Stimulated activated CD8-positive, alpha-beta memory T cell treated with anti-CD3 and anti-CD28 coated beads, Interleukin-4, amount 100 ng/mL, for 48 hours (primary cell): ENCODE data around the gene RABGAP1L.
"Not testable (repeated sequence)": the region's sequence is repeated elsewhere in the genome, so short reads cannot be mapped to it uniquely, and the experiment has no call there.

ENCODE experiments used
- DNase-seq: peaks from one replicate; pipeline ENCODE4 v3.0.0-alpha.2; 2020

RABGAP1L gene

GRCh38 chr1:174156437-174156836, 2.9 kb upstream of the RABGAP1L start:
- no peak for DNase-seq

DNA sequence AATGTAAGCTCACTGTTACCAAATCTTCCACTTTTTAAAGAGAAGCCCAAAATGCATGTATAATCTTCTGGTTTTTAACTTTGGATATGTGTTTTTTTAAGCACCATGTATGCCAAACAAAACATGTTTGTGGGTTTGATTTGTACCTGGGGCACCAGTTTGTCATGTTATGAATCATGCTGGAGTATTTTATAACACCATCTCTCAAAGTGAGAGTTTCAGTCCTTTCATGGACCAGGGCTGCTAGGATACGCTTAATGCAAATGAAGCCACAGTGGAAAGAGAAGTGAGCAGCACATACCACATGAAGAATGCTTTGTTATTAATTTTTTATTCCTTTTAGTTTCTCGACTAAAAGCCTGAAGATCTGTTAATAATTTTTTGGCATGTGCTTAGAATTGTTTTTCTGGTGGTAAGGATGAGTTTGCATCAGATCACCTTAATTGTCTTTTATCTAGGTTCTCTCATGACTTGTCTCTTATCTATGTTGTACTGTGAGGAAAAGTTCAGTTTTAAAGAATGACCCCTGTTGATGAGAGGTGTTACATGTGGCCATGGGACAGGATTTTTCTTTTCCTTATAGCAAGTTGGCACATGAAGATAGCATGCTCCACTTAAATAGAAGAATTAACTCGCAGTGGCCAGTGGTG, 2.0 kb upstream of the RABGAP1L start:
- DNase-seq, result no peak

GRCh38 chr1:174158767-174159251, 511 bp upstream of the RABGAP1L start:
- DNase-seq, result no peak

- DNase-seq, result peak; percentile 50
Measured at GRCh38 chr1:174160109-174160473, 771 bp downstream of the RABGAP1L start.

GRCh38 chr1:174160603-174161002, 1.3 kb downstream of the RABGAP1L start:
- no peak for DNase-seq

- DNase-seq, result no peak
Measured at GRCh38 chr1:174161813-174162212, 2.5 kb downstream of the RABGAP1L start.

DNA sequence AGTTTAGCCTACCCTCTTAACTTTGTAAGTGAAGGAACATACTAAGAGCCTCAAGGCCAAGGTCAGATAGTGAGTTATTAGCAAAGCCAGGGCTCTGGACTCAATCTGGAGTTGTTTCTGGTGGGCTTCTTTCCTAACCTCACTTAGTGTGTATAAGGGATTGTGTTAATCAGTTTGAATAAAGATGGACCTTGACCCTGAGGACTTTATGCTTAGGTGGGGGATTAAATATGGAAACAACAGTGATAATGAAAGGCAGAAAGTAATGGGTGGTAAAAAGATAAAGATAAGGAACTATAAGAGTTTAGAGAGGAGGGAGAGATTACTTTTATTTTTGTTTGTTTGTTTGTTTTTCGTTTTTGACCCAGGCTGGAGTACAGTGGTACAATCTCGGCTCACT, 5.5 kb downstream of the RABGAP1L start:
- DNase-seq, result no peak

DNA sequence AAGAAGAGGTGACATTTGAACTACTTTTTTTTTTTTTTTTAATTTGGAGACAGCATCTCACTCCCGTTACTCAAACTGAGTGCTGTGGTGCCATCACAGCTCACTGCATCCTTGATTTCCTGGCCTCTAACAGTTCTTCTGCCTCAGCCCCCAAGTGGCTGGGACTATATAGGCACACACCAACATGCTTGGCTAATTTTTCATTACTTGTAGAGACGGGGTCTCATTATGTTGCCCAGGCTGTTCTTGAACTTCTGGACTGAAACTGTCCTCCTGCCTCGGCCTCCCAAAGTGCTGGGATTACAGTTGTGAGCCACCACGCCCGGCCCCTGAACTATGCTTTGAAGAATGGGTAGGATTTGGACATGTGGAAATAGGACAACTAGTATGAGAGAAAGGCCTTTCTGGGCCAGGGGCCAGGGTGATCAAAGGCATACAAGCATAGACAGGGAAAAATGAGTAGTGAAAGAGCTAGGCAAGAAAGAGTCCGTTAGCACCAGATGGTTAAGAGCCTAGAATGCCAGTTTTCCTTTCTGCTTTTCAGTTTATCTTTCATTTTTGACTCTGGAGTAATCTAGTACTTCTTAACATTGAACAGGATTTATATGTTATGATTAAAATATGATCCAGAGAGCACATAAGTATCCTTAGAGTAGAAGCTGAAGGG, 6.3 kb downstream of the RABGAP1L start:
- no peak for DNase-seq

GRCh38 chr1:174166530-174167264, 7.4 kb downstream of the RABGAP1L start:
- DNase-seq, result no peak

GRCh38 chr1:174167265-174167803, 8.0 kb downstream of the RABGAP1L start:
- DNase-seq, result no peak

GRCh38 chr1:174169342-174169741, 10.0 kb downstream of the RABGAP1L start:
- DNase-seq, result no peak

DNA sequence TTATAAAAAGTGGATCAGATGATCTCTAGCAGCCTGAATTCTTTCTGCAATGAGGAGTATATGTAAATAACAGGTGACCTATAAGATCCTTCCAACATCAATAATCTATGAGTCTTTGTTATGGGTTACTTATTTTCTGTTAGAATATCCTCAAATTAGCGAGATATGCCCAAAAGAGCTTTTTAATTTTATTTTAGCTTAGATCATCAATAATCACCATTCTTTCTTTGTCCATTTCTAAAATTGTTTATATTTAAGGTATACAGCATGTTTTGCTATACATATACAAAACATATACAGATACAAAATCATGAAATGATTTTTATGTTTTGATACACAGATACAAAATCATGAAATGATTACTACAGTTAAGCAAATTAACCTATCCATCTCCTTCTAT, 11.8 kb downstream of the RABGAP1L start:
- no peak for DNase-seq

GRCh38 chr1:174174461-174175329, 15.4 kb downstream of the RABGAP1L start:
- no peak for DNase-seq

GRCh38 chr1:174178459-174178858, 19.1 kb downstream of the RABGAP1L start:
- not testable (repeated sequence) for DNase-seq

GRCh38 chr1:174189428-174190062, 30.2 kb downstream of the RABGAP1L start:
- no peak for DNase-seq

DNA sequence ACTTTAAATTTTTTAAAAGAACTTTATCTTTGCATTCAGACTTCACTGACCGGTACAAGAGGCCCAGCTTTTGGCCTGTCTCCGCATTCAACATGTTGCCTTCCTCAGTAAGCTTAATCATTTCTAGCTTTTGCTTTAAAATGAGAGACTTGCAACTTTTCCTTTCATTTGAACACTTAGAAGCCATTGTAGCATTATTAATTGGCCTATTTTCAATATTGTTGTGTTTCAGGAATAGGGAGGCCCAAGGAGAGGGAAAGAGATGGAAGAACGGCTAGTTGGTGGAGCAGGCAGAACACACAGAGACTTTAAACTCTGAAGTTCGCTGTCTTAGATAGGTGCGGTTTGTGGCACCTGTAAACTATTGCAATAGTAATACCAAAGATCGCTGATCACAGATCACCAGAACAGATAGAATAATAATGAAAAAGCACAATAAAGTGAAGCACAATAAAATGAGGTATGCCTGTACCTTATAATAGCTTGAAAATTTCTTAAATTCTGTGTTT, 31.4 kb downstream of the RABGAP1L start:
- DNase-seq, result no peak

DNA sequence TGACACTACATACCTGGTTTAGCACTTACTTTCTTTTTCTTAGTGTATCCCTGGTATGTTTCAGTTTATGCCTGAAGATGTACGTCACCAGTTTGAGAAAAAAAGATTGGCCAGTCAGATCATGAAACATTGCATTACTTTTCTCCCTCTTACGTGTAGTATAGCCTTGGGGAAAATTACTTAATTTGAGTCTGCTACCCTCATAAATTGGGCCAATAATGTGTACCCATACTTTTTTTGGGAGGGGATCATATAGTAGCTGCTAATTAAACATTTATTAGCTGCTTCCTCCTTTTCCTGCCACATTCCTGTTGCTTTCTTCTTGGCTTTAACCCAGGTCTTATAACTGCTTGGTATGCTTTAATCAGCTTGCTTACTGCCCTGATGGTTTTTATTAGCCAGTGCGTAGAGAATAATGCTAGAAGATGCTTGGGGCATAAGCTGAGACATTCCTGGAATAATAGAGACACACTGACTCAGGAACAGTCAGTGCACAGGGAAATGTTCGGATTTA, 32.1 kb downstream of the RABGAP1L start:
- no peak for DNase-seq

GRCh38 chr1:174194461-174194860, 35.1 kb downstream of the RABGAP1L start:
- DNase-seq, result no peak

DNA sequence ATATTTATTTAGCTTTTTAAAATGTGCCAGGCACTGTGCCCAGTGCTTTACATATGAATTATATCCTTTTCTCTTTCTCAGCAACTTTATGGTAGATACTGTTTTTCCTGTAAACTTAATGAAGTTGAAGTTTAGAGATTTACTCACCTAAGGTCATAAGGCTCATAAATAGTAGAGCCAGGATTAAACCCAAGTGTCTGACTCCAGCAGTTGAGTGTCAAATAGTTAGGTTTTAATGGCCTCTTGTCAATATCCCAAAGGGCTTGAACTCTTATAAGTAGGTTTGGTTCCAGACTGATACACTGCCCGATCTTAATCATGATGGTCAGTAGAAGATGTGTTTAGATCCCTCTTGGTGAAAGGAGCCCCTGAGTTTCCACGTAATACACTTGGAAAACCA, 37.8 kb downstream of the RABGAP1L start:
- no peak for DNase-seq

- DNase-seq, result no peak
Measured at GRCh38 chr1:174197547-174197946, 38.2 kb downstream of the RABGAP1L start.

- no peak for DNase-seq
Measured at GRCh38 chr1:174198202-174198601, 38.9 kb downstream of the RABGAP1L start.

GRCh38 chr1:174200746-174201145, 41.4 kb downstream of the RABGAP1L start:
- DNase-seq, result no peak
